A549 (cell line): ENCODE results near the gene COX14.

Experiments used
- CTCF ChIP-seq: fragments of >200 bp; sonication (Bioruptor Twin); formaldehyde crosslinking; IDR thresholded peaks from 3 replicates; pipeline ENCODE4 v1.5.1; 2016
- EP300 ChIP-seq, 2 experiments: fragments of >200 bp; sonication (Bioruptor Twin); formaldehyde crosslinking; IDR thresholded peaks; 2 replicates in 1 of 2; 3 replicates in 1 of 2; pipeline ENCODE4 v1.6.1; 2016 to 2017
- ESRRA ChIP-seq: fragments of 150-350 bp; IDR thresholded peaks from 2 replicates; pipeline ENCODE4 v1.6.1; 2014; ENCODE audit warnings: mild to moderate bottlenecking, low read length, borderline replicate concordance
- MAX ChIP-seq: IDR thresholded peaks from 2 replicates; pipeline ENCODE4 v1.6.1; 2012
- PHF8 ChIP-seq: fragments of 200-600 bp; sonication (generic); IDR thresholded peaks from 2 replicates; pipeline ENCODE4 v1.6.1; 2016; ENCODE audit warnings: low read depth, mild to moderate bottlenecking, antibody characterized with exemption, moderate library complexity, borderline replicate concordance
- RCOR1 ChIP-seq: fragments of 150-350 bp; IDR thresholded peaks from 2 replicates; pipeline ENCODE4 v1.6.1; 2014; ENCODE audit warnings: antibody characterized with exemption, low read length, low read depth

- TF ChIP-seq MAX = no peak
- no peak for TF ChIP-seq PHF8
- no peak for TF ChIP-seq EP300 (IDR thresholded peaks at IDR 0.05)
- no peak for TF ChIP-seq CTCF
- TF ChIP-seq ESRRA = no peak
- no peak for TF ChIP-seq RCOR1
These were observed 17.3 kb downstream of the COX14 start for GRCh38 chr12:50129290-50129689.
